ENCODE results near the gene SPINDOC. TPM values are rescaled to one million over a fixed set of nuclear protein-coding genes. Genes with fewer than 3 reads are reported as not detected.

Gene SPINDOC
- total and polyA plus RNA-seq, 12 donors, result 7.0 to 13.2 (median 9.6) TPM

- H3K36me3 ChIP-seq, result peaks cover 0 to 21% (median 0%) of the 10 kb centered on the region in 9 donors
- H3K27me3 ChIP-seq, result no peaks in the 10 kb centered on the region
- intact Hi-C loops (cut with DNase I), result no loop called here
- ATAC-seq (no peak), DNase-seq (no peak)
- peaks cover 45 to 92% (median 84%) of the 10 kb centered on the region in 9 donors for H3K4me1 ChIP-seq
- TF ChIP-seq, protein P1, sequence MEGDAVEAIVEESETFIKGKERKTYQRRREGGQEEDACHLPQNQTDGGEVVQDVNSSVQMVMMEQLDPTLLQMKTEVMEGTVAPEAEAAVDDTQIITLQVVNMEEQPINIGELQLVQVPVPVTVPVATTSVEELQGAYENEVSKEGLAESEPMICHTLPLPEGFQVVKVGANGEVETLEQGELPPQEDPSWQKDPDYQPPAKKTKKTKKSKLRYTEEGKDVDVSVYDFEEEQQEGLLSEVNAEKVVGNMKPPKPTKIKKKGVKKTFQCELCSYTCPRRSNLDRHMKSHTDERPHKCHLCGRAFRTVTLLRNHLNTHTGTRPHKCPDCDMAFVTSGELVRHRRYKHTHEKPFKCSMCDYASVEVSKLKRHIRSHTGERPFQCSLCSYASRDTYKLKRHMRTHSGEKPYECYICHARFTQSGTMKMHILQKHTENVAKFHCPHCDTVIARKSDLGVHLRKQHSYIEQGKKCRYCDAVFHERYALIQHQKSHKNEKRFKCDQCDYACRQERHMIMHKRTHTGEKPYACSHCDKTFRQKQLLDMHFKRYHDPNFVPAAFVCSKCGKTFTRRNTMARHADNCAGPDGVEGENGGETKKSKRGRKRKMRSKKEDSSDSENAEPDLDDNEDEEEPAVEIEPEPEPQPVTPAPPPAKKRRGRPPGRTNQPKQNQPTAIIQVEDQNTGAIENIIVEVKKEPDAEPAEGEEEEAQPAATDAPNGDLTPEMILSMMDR (IDR thresholded peaks at IDR 0.05), result no peak
- no peaks in the 10 kb centered on the region for H3K9me3 ChIP-seq
- peak overlapping the region in 6 of 10 donors; percentile 2 to 56 (median 47) for H3K27ac ChIP-seq
- no peak overlapping the region for H3K4me3 ChIP-seq
- 80 to 86% methylated on average over 7 of the region's 7 CpGs for WGBS, 2 donors
Observed at GRCh38 chr11:63869171-63869591, 55.9 kb downstream of the SPINDOC start.

- intact Hi-C loops (cut with DNase I), result loop anchor here in 5 of 10 donors (5.0 kb wide), 2 partner anchors 32 to 48 kb away; partner anchors contain the start of genes MARK2 (in 5 of the 5) and RCOR2 (in 1 of the 5)
- peaks cover 45 to 97% (median 89%) of the 10 kb centered on the region in 9 donors for H3K4me1 ChIP-seq
- no peak for DNase-seq
- 68 to 78% methylated on average over 8 of the region's 8 CpGs for WGBS, 2 donors
- no peak for ATAC-seq
- peaks cover 0 to 16% (median 0%) of the 10 kb centered on the region in 9 donors for H3K36me3 ChIP-seq
- no peak overlapping the region for H3K4me3 ChIP-seq
- no peaks in the 10 kb centered on the region for H3K9me3 ChIP-seq
- H3K27me3 ChIP-seq, result no peaks in the 10 kb centered on the region
- TF ChIP-seq, protein P1 (IDR thresholded peaks at IDR 0.05), result no peak
- H3K27ac ChIP-seq, result peak overlapping the region in 6 of 10 donors; percentile 13 to 56 (median 48)
Observed at GRCh38 chr11:63869683-63870082, 56.4 kb downstream of the SPINDOC start.

DNA sequence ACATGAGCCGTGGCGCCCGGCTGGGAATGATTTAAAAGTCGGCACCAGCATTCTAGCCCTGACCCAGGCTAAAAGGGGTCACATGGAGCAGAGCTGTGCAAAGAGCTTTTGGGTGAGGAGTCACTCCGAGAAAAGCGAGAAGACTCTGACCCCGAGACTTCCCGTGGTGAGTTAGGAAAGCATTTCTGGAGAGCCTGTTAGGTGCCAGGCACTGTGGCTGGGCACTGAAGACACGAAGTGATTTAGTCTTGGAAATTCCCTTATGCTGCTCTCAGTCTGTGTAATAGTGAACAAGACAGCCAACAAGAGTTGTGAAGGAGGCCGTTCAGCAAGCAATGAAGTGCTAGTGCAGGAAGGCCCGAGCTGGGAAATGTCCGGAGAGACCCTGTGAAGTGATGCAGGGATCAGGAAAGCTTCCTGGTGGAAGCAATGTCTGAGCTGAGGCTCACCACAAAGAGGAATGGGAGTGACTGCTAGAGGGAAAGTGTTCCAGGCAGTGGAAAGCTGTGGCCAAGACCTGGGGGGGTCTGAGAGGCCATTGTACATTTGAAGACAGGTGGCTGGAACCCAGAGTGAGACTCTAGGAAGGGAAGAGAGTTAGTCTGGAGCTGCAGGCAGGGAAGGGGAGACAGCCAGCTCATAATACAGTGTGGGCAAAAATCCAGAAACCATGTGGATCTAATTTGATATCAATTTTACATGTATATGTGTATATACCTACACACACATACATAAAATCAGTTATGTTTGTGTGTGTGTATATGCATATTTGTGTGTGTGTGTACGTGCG is 57.3 kb downstream of the SPINDOC start:
- TF ChIP-seq, protein P1 (IDR thresholded peaks at IDR 0.05), result no peak
- Histone ChIP-seq H3K36me3 (peaks cover 0 to 12% (median 0%) of the 10 kb centered on the region in 9 donors), H3K9me3 (no peaks in the 10 kb centered on the region), H3K27me3 (no peaks in the 10 kb centered on the region), H3K4me3 (no peak overlapping the region), H3K4me1 (peaks cover 42 to 97% (median 92%) of the 10 kb centered on the region in 9 donors), H3K27ac (peak overlapping the region in 5 of 10 donors; percentile 40 to 56 (median 50))
- 65 to 72% methylated on average over 14 of the region's 14 CpGs for WGBS, 2 donors
- DNase-seq (no peak), ATAC-seq (no peak)
- intact Hi-C loops (cut with DNase I), result loop anchor here in 5 of 10 donors (5.0 kb wide), 2 partner anchors 33 to 47 kb away; partner anchors contain the start of genes MARK2 (in 5 of the 5) and RCOR2 (in 1 of the 5)

- intact Hi-C loops (cut with DNase I), result loop anchor here in 7 of 10 donors (1.0 to 5.0 kb wide), 6 partner anchors 33 to 67 kb away; partner anchors contain the start of genes MARK2 (in 6 of the 7), RCOR2 (in 2 of the 7) and NAA40 (in 1 of the 7)
- Histone ChIP-seq H3K4me1 (peaks cover 35 to 97% (median 88%) of the 10 kb centered on the region in 9 donors), H3K9me3 (no peaks in the 10 kb centered on the region), H3K27ac (peak overlapping the region; percentile 25 to 90 (median 79)), H3K4me3 (peak overlapping the region in 4 of 10 donors; percentile 5 to 27 (median 12)), H3K36me3 (peaks cover 0 to 8% (median 0%) of the 10 kb centered on the region in 9 donors), H3K27me3 (no peaks in the 10 kb centered on the region)
- TF ChIP-seq, protein P1 (IDR thresholded peaks at IDR 0.05), result peak in 8 of 9 donors; percentile 30 to 78 (median 56)
- WGBS, 2 donors, result 11 to 17% methylated on average over 11 of the region's 11 CpGs
- peak; percentile 92 to 97 (median 96) for ATAC-seq
- DNase-seq, result peak; percentile 55 to 89
Observed at GRCh38 chr11:63871962-63872799, 58.9 kb downstream of the SPINDOC start.
